Esophagus muscularis mucosa (tissue), 4 donors: Measurements from ENCODE around the gene DAPK2. TPM values are rescaled to one million over a fixed set of nuclear protein-coding genes. Genes with fewer than 3 reads are reported as not detected.
A peak's percentile ranks its signal among the peaks of the same experiment; 100 is the strongest.

Source experiments
- DNase-seq: peaks from one replicate; pipeline ENCODE4 v3.0.0-alpha.2; 2017; ENCODE audit errors: extremely low spot score
- H3K27ac ChIP-seq, 4 donors: fragments of 200-600 bp; sonication (generic); replicated peaks in 1 of 4; 1 replicate in 3 of 4; 2 replicates in 1 of 4; pipeline ENCODE4 v1.5.1; 2016 to 2019; ENCODE audit warnings: mild to moderate bottlenecking in 1 of 4
- H3K27me3 ChIP-seq, 4 donors: fragments of 200-600 bp; sonication (generic); one replicate each; pipeline versions ENCODE4 v1.5.1 to v1.6.0; 2016 to 2019
- H3K36me3 ChIP-seq, 4 donors: fragments of 200-600 bp; sonication (generic); one replicate each; pipeline ENCODE4 v1.5.1; 2016 to 2019
- H3K4me1 ChIP-seq, 4 donors: fragments of 200-600 bp; sonication (generic); one replicate each; pipeline ENCODE4 v1.5.1; 2016 to 2019
- H3K4me3 ChIP-seq, 4 donors: fragments of 200-600 bp; sonication (generic); 1 replicate in 2 of 4; 2 replicates in 2 of 4; pipeline ENCODE4 v1.5.1; 2016 to 2019; ENCODE audit warnings: mild to moderate bottlenecking in 4 of 4, moderate library complexity in 1 of 4
- H3K9me3 ChIP-seq, 4 donors: fragments of 200-600 bp; sonication (generic); 1 replicate in 3 of 4; 2 replicates in 1 of 4; pipeline ENCODE4 v1.5.1; 2016 to 2019
- EP300 ChIP-seq: sonication (generic); formaldehyde crosslinking; IDR thresholded peaks from one replicate; pipeline ENCODE4 v1.6.1; 2017; ENCODE audit warnings: antibody characterized with exemption
- POLR2A ChIP-seq: fragments of 450-650 bp; IDR thresholded peaks from one replicate; pipeline ENCODE4 v1.6.1; 2017; ENCODE audit warnings: antibody characterized with exemption, moderate library complexity, mild to moderate bottlenecking, low read depth
- POLR2AphosphoS5 ChIP-seq, 2 donors: sonication (generic); formaldehyde crosslinking; IDR thresholded peaks; one replicate each; pipeline ENCODE4 v1.6.1; 2017; ENCODE audit warnings: antibody characterized with exemption in 2 of 2
- WGBS: methylation state at CpG from one replicate; pipeline ENCODE4 v1.1.5; 2018; 5-methylcytosine and 5-hydroxymethylcytosine counted together
- intact Hi-C: fragments of 100-400 bp; cut with DNase I; formaldehyde crosslinking; loops from one replicate; pipeline ENCODE4 v1.15.1; 2023
- total RNA-seq, 4 donors: library from RNA; depleted of rRNA; stranded (reverse); fragments of >200 nt; gene quantifications; one replicate each; pipeline versions ENCODE4 v1.1.0 to v1.2.1, GENCODE V29; 2016
- TF ChIP-seq, protein P1 (sequence below), 3 experiments: fragments of 200-600 bp in 2 of 3; fragments of 450-650 bp in 1 of 3; sonication (generic) in 2 of 3; IDR thresholded peaks; one replicate each; pipeline ENCODE4 v1.5.1; 2017 to 2019; ENCODE audit warnings: antibody characterized with exemption in 3 of 3, mild to moderate bottlenecking in 2 of 3, moderate library complexity in 1 of 3

DAPK2 gene
- total RNA-seq, 4 donors from 2014 or later = 1.5 to 11.2 (median 7.3) TPM

GRCh38 chr15:63911160-63911559 is 135.1 kb downstream of the DAPK2 start:
- Histone ChIP-seq H3K4me3 (no peak overlapping the region), H3K36me3 (peaks cover 0 to 8% (median 0%) of the 10 kb centered on the region in 4 donors), H3K27ac (no peak overlapping the region), H3K4me1 (peaks cover 17 to 30% (median 23%) of the 10 kb centered on the region in 4 donors), H3K27me3 (no peaks in the 10 kb centered on the region), H3K9me3 (no peaks in the 10 kb centered on the region)
- WGBS = 75% methylated on average over 4 of the region's 4 CpGs
- intact Hi-C loops = no loop called here
- TF ChIP-seq, protein P1, sequence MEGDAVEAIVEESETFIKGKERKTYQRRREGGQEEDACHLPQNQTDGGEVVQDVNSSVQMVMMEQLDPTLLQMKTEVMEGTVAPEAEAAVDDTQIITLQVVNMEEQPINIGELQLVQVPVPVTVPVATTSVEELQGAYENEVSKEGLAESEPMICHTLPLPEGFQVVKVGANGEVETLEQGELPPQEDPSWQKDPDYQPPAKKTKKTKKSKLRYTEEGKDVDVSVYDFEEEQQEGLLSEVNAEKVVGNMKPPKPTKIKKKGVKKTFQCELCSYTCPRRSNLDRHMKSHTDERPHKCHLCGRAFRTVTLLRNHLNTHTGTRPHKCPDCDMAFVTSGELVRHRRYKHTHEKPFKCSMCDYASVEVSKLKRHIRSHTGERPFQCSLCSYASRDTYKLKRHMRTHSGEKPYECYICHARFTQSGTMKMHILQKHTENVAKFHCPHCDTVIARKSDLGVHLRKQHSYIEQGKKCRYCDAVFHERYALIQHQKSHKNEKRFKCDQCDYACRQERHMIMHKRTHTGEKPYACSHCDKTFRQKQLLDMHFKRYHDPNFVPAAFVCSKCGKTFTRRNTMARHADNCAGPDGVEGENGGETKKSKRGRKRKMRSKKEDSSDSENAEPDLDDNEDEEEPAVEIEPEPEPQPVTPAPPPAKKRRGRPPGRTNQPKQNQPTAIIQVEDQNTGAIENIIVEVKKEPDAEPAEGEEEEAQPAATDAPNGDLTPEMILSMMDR (IDR thresholded peaks at IDR 0.05) = no peak
- TF ChIP-seq POLR2AphosphoS5 (IDR thresholded peaks at IDR 0.05) (no peak), EP300 (no peak), POLR2A (no peak)
- DNase-seq = no peak

- TF ChIP-seq POLR2AphosphoS5 (IDR thresholded peaks at IDR 0.05) (no peak), POLR2A (no peak), EP300 (no peak)
- TF ChIP-seq, protein P1 (IDR thresholded peaks at IDR 0.05) = no peak
- no peak for DNase-seq
- H3K27me3 ChIP-seq = no peaks in the 10 kb centered on the region
- peak overlapping the region in 1 of 4 donors; percentile 1 for H3K27ac ChIP-seq
- no peak overlapping the region for H3K4me3 ChIP-seq
- no peaks in the 10 kb centered on the region for H3K9me3 ChIP-seq
- 59% methylated on average over 10 of the region's 10 CpGs for WGBS
- intact Hi-C loops = no loop called here
- H3K36me3 ChIP-seq = peaks cover 0 to 8% (median 0%) of the 10 kb centered on the region in 4 donors
- H3K4me1 ChIP-seq = peaks cover 17 to 21% (median 18%) of the 10 kb centered on the region in 4 donors
Measured at GRCh38 chr15:63909819-63910437, 136.4 kb downstream of the DAPK2 start.

- H3K4me3 ChIP-seq = no peak overlapping the region
- WGBS = 50% methylated on average over 2 of the region's 2 CpGs
- no peaks in the 10 kb centered on the region for H3K9me3 ChIP-seq
- no peaks in the 10 kb centered on the region for H3K27me3 ChIP-seq
- intact Hi-C loops = no loop called here
- H3K27ac ChIP-seq = no peak overlapping the region
- H3K36me3 ChIP-seq = peaks cover 0 to 8% (median 0%) of the 10 kb centered on the region in 4 donors
- DNase-seq = no peak
- TF ChIP-seq POLR2A = no peak
- TF ChIP-seq POLR2AphosphoS5 (IDR thresholded peaks at IDR 0.05) = no peak
- TF ChIP-seq EP300 = no peak
- TF ChIP-seq, protein P1 (IDR thresholded peaks at IDR 0.05) = no peak
- peaks cover 17 to 21% (median 18%) of the 10 kb centered on the region in 4 donors for H3K4me1 ChIP-seq
Measured at GRCh38 chr15:63908991-63909390, 137.3 kb downstream of the DAPK2 start.

DNA sequence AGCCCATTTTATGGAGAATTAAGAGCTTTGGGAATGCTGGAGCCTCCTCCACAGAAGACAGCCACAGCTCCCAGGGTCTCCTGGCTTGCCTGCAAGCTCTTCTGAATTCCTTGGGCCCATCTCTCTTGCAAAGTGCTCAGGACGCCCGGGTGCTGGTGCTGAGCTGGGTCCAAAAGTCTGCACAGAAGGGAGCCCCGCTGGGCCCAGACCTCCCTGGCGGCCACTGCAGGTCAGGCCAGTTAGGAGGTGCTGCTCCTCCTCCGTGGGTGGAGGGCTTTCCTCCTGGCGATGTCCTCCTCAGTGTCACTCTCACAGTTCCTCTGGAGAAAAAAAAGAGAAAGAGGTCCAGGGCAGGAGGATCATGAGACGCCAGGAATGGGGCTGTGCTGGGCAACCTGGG is 138.0 kb downstream of the DAPK2 start:
- Histone ChIP-seq H3K27me3 (no peaks in the 10 kb centered on the region), H3K4me1 (peaks cover 17 to 21% (median 18%) of the 10 kb centered on the region in 4 donors), H3K9me3 (no peaks in the 10 kb centered on the region), H3K36me3 (peaks cover 0 to 8% (median 0%) of the 10 kb centered on the region in 4 donors), H3K27ac (no peak overlapping the region), H3K4me3 (no peak overlapping the region)
- TF ChIP-seq EP300 (no peak), POLR2A (no peak), POLR2AphosphoS5 (IDR thresholded peaks at IDR 0.05) (no peak)
- TF ChIP-seq, protein P1 (IDR thresholded peaks at IDR 0.05) = no peak
- 93% methylated on average over 7 of the region's 7 CpGs for WGBS
- DNase-seq = no peak
- intact Hi-C loops = no loop called here
